Fibroblast of pulmonary artery (primary cell): ENCODE data around the gene CCHCR1.

Source experiments
- DNase-seq: peaks from one replicate; pipeline ENCODE4 v3.0.0-alpha.2; 2010; ENCODE audit warnings: low read depth
- H3K4me3 ChIP-seq: replicated peaks from 2 replicates; pipeline ENCODE4 v1.5.1; 2011; ENCODE audit warnings: low read depth, mild to moderate bottlenecking, control low read depth, low read length, moderate library complexity
- CTCF ChIP-seq: IDR thresholded peaks from 2 replicates; pipeline ENCODE4 v1.5.1; 2011; ENCODE audit warnings: mild to moderate bottlenecking, control low read depth, low read length, inconsistent platforms; ENCODE audit errors: missing control alignments

The CCHCR1 gene

GRCh38 chr6:31096656-31097055 is 60.9 kb downstream of the CCHCR1 start:
- H3K4me3 ChIP-seq, result no peak overlapping the region
- DNase-seq, result no peak
- TF ChIP-seq CTCF, result no peak

- no peak overlapping the region for H3K4me3 ChIP-seq
- no peak for DNase-seq
- TF ChIP-seq CTCF, result no peak
These were observed 61.4 kb downstream of the CCHCR1 start for GRCh38 chr6:31096215-31096614.

- no peak for TF ChIP-seq CTCF
- DNase-seq, result peak; percentile 48
- no peak overlapping the region for H3K4me3 ChIP-seq
These were observed 63.2 kb downstream of the CCHCR1 start for GRCh38 chr6:31094389-31094881.

- H3K4me3 ChIP-seq, result no peak overlapping the region
- no peak for TF ChIP-seq CTCF
- DNase-seq, result peak; percentile 43
These were observed 64.7 kb downstream of the CCHCR1 start for GRCh38 chr6:31092769-31093505.
